GM12878 (cell line): Measurements from ENCODE around the gene NFATC1. TPM values are rescaled to one million over a fixed set of nuclear protein-coding genes. Genes with fewer than 3 reads are reported as not detected.

Source experiments
- ATAC-seq: fragments of 200-7000 bp; cut with Tn5 transposase; 3 replicates; pipeline ENCODE4 v1.9.1; 2020; ENCODE audit warnings: mild to moderate bottlenecking, moderate library complexity
- BruUV-seq: library from RNA; stranded (reverse); fragments of 400-500 nt; replicated peaks from 2 replicates; lab custom pipeline; 2021; lab: Mats Ljungman, UMichigan
- CTCF ChIA-PET: fragments of 300-600 bp; sonication (Branson Sonifier 250); formaldehyde crosslinking; extraction: SDS; loops from one replicate; lab custom pipeline; 2021; ENCODE audit warnings: inconsistent platforms; lab: Yijun Ruan, JAX
- POLR2A ChIA-PET: fragments of 350-600 bp; formaldehyde crosslinking; extraction: SDS; loops from one replicate; lab custom pipeline; 2021; ENCODE audit warnings: inconsistent platforms; lab: Charles Lee
- RAD21 ChIA-PET: fragments of 300-600 bp; sonication (Branson Sonifier 250); formaldehyde crosslinking; loops from one replicate; lab custom pipeline; 2023; ENCODE audit warnings: antibody characterized with exemption; ENCODE audit not compliant: unreplicated experiment; lab: Charles Lee
- SMC1A ChIA-PET: fragments of 300-600 bp; sonication (Branson Sonifier 250); formaldehyde crosslinking; loops from one replicate; lab custom pipeline; 2023; ENCODE audit not compliant: unreplicated experiment, uncharacterized antibody; lab: Charles Lee
- DNase-seq: peaks from one replicate; pipeline ENCODE4 v3.0.0-alpha.2; 2011; ENCODE audit warnings: low read depth, low spot score
- FAIRE-seq: peaks from 3 replicates; lab custom pipeline; 2011; peaks lifted over from hg19 to GRCh38; lab: Jason Lieb, UNC
- H2AFZ ChIP-seq: 2 replicates; pipeline ENCODE4 v1.6.0; 2011; ENCODE audit warnings: low read depth, low read length, control low read depth; ENCODE audit not compliant: control insufficient read depth
- H3K27ac ChIP-seq: 2 replicates; pipeline ENCODE4 v1.5.1; 2011; ENCODE audit warnings: control low read depth; ENCODE audit not compliant: control insufficient read depth, insufficient read depth
- H3K27me3 ChIP-seq, 2 experiments: replicated peaks in 1 of 2; 2 replicates each; pipeline versions ENCODE4 v1.6.0 to v1.6.1; 2011; ENCODE audit warnings: low read length in 1 of 2; ENCODE audit not compliant: control insufficient read depth in 2 of 2, insufficient read depth in 2 of 2
- H3K36me3 ChIP-seq, 2 experiments: 2 replicates each; pipeline ENCODE4 v1.5.1; 2011; ENCODE audit warnings: low read length in 1 of 2; ENCODE audit not compliant: control insufficient read depth in 2 of 2, insufficient read depth in 2 of 2
- H3K4me1 ChIP-seq: 2 replicates; pipeline ENCODE4 v1.6.1; 2011; ENCODE audit warnings: mild to moderate bottlenecking, low read length, moderate library complexity, mixed read lengths; ENCODE audit not compliant: control insufficient read depth, insufficient read depth
- H3K4me2 ChIP-seq: 2 replicates; pipeline ENCODE4 v1.6.0; 2011; ENCODE audit warnings: control low read depth; ENCODE audit not compliant: control insufficient read depth, insufficient read depth
- H3K4me3 ChIP-seq: fragments of 200-600 bp; sonication (generic); 2 replicates; pipeline ENCODE4 v1.5.1; 2016
- H3K79me2 ChIP-seq: 2 replicates; pipeline ENCODE4 v1.6.0; 2011; ENCODE audit warnings: low read length; ENCODE audit not compliant: control insufficient read depth, insufficient read depth
- H3K9ac ChIP-seq: 2 replicates; pipeline ENCODE4 v1.8.0; 2011; ENCODE audit warnings: low read length, control low read depth, mixed read lengths; ENCODE audit not compliant: control insufficient read depth, insufficient read depth
- H3K9me3 ChIP-seq: replicated peaks from 3 replicates; pipeline ENCODE4 v1.5.1; 2011; ENCODE audit warnings: mild to moderate bottlenecking, low read length; ENCODE audit not compliant: control insufficient read depth, insufficient read depth
- H4K20me1 ChIP-seq: 2 replicates; pipeline ENCODE4 v1.6.0; 2011; ENCODE audit not compliant: control insufficient read depth, insufficient read depth
- CBFB ChIP-seq: IDR thresholded peaks from 2 replicates; pipeline ENCODE4 v1.6.1; 2016; ENCODE audit warnings: antibody characterized with exemption, low read depth
- CBX5 ChIP-seq: sonication (generic); IDR thresholded peaks from 2 replicates; pipeline ENCODE4 v1.6.1; 2016; ENCODE audit warnings: low read depth, moderate library complexity, mild to moderate bottlenecking, inconsistent platforms
- CREM ChIP-seq: IDR thresholded peaks from 2 replicates; pipeline ENCODE4 v1.6.1; 2014; ENCODE audit warnings: antibody characterized with exemption, low read depth
- DPF2 ChIP-seq: fragments of 450-650 bp; IDR thresholded peaks from 2 replicates; pipeline ENCODE4 v1.6.1; 2017; ENCODE audit warnings: mild to moderate bottlenecking
- E2F4 ChIP-seq: IDR thresholded peaks from 2 replicates; pipeline ENCODE4 v1.6.1; 2012; ENCODE audit warnings: low read depth, low read length, improper control_type of control experiment
- EED ChIP-seq: sonication (generic); IDR thresholded peaks from 2 replicates; pipeline ENCODE4 v1.6.1; 2016; ENCODE audit warnings: antibody characterized with exemption, low read depth
- HDAC2 ChIP-seq: fragments of 200-600 bp; sonication (generic); IDR thresholded peaks from 2 replicates; pipeline ENCODE4 v1.6.1; 2017
- JUNB ChIP-seq: IDR thresholded peaks from 2 replicates; pipeline ENCODE4 v1.6.1; 2016; ENCODE audit warnings: antibody characterized with exemption, mild to moderate bottlenecking
- MLLT1 ChIP-seq: fragments of 450-650 bp; IDR thresholded peaks from 2 replicates; pipeline ENCODE4 v1.6.1; 2016; ENCODE audit warnings: mild to moderate bottlenecking
- MTA3 ChIP-seq: IDR thresholded peaks from 2 replicates; pipeline ENCODE4 v1.6.1; 2012; ENCODE audit warnings: low read length, inconsistent platforms, borderline replicate concordance
- NR2C1 ChIP-seq: fragments of 450-650 bp; IDR thresholded peaks from 2 replicates; pipeline ENCODE4 v1.6.1; 2017; ENCODE audit warnings: antibody characterized with exemption, mild to moderate bottlenecking, moderate library complexity
- RAD51 ChIP-seq: fragments of 450-650 bp; IDR thresholded peaks from 2 replicates; pipeline ENCODE4 v1.6.1; 2016; ENCODE audit warnings: moderate library complexity, mild to moderate bottlenecking, inconsistent platforms
- RCOR1 ChIP-seq: conservative IDR thresholded peaks from 2 replicates; pipeline ENCODE4 v1.6.1; 2012; ENCODE audit warnings: low read depth, low read length, improper control_type of control experiment
- RUNX3 ChIP-seq: IDR thresholded peaks from 2 replicates; pipeline ENCODE4 v1.6.1; 2012; ENCODE audit warnings: low read length, inconsistent platforms
- SUPT20H ChIP-seq: IDR thresholded peaks from 2 replicates; pipeline ENCODE4 v1.6.1; 2011; ENCODE audit warnings: low read depth, mild to moderate bottlenecking, low read length, moderate library complexity, borderline replicate concordance; ENCODE audit not compliant: control insufficient read depth
- TCF12 ChIP-seq: IDR thresholded peaks from 2 replicates; pipeline ENCODE4 v1.6.1; 2011; ENCODE audit warnings: low read depth, mild to moderate bottlenecking, low read length
- TCF3 ChIP-seq: IDR thresholded peaks from 2 replicates; pipeline ENCODE4 v1.6.1; 2012; ENCODE audit warnings: low read depth, mild to moderate bottlenecking, low read length, borderline replicate concordance; ENCODE audit not compliant: insufficient read depth
- TCF7 ChIP-seq: IDR thresholded peaks from 2 replicates; pipeline ENCODE4 v1.6.1; 2014; ENCODE audit warnings: antibody characterized with exemption, borderline replicate concordance
- USF1 ChIP-seq: IDR thresholded peaks from 2 replicates; pipeline ENCODE4 v1.6.1; 2011; ENCODE audit warnings: borderline replicate concordance, low read depth, mild to moderate bottlenecking, moderate library complexity, mixed read lengths, low read length; ENCODE audit not compliant: insufficient read depth; ENCODE audit errors: extremely low read length
- ZSCAN29 ChIP-seq: fragments of 450-650 bp; IDR thresholded peaks from 2 replicates; pipeline ENCODE4 v1.6.1; 2017; ENCODE audit warnings: mild to moderate bottlenecking, moderate library complexity
- WGBS: methylation state at CpG from one replicate; pipeline ENCODE4 v1.1.6; 2016; ENCODE audit warnings: low lambda C conversion rate; ENCODE audit not compliant: insufficient replicate concordance, insufficient coverage; ENCODE audit errors: missing lambda C conversion rate; 5-methylcytosine and 5-hydroxymethylcytosine counted together
- in situ Hi-C: fragments of 300-500 bp; cut with MboI; formaldehyde crosslinking; loops from 9 replicates; pipeline ENCODE4 v1.14.3; 2018; ENCODE audit warnings: mixed read lengths
- intact Hi-C: fragments of 100-400 bp; cut with micrococcal nuclease; formaldehyde crosslinking; loops from one replicate; pipeline ENCODE4 v1.14.2; 2022; ENCODE audit not compliant: unreplicated experiment
- polyA plus RNA-seq, 11 experiments: library from polyadenylated mRNA; depleted of rRNA in 4 of 11; unstranded in 6 of 11; stranded (reverse) in 5 of 11; fragments of >200 nt; fragmentation: Nextera tagmentation in 4 of 11; fragmentation: Illumina TruSeq in 1 of 11; extraction: Ambion mirVana in 4 of 11; extraction: Trizol in 1 of 11; gene quantifications; 1 replicate in 1 of 11; 2 replicates in 10 of 11; pipeline versions ENCODE4 v1.2.1 to v1.2.3, GENCODE V29; 2011 to 2016; ENCODE audit warnings: inconsistent platforms in 2 of 11, missing spikeins in 2 of 11, low read depth in 1 of 11
- total RNA-seq, 4 experiments: library from RNA; depleted of rRNA in 3 of 4; stranded (reverse); fragments of >200 nt in 3 of 4; fragmentation: Illumina TruSeq in 1 of 4; extraction: Trizol in 1 of 4; gene quantifications; 2 replicates each; pipeline versions ENCODE4 v1.2.1 to v1.2.3, GENCODE V29; 2013 to 2021

Gene NFATC1
- total and polyA plus RNA-seq, 10 of the 15 experiments (the other 5 are each of a cell fraction or from before 2014, with no cell fraction given): 0.84 to 20.8 (median 5.1) TPM

GRCh38 chr18:79405019-79405780 is 9.5 kb downstream of the NFATC1 start:
- Histone ChIP-seq H3K4me2 (peak overlapping the region; percentile 86), H3K4me1 (peaks cover 31% of the 10 kb centered on the region), H3K79me2 (no peaks in the 10 kb centered on the region; the same call in none of the 2 replicates), H3K27ac (peak overlapping the region; percentile 56), H3K9ac (peak overlapping the region; percentile 24; the same call in 1 of the 2 replicates), H3K27me3 (no peaks in the 10 kb centered on the region), H3K9me3 (no peaks in the 10 kb centered on the region), H3K4me3 (peak overlapping the region; percentile 52; the same call in 1 of the 2 replicates), H3K36me3 (no peaks in the 10 kb centered on the region; a peak in 2 of 4 replicates), H2AFZ (no peak overlapping the region; the same call in 1 of the 2 replicates), H4K20me1 (no peaks in the 10 kb centered on the region)
- BruUV-seq: TSS peak; percentile 86
- FAIRE-seq (no peak), ATAC-seq (peak; percentile 22), DNase-seq (no peak)
- intact Hi-C loops: loop anchor here (2.0 kb wide), 1 partner anchor 30 kb away; no protein-coding TSS in a partner anchor
- ChIA-PET RAD21 (interaction anchor here (0.8 to 5.1 kb wide), 9 partner anchors 9 to 118 kb away, joined by 3 to 36 read pairs (median 8); partner anchors contain the start of gene NFATC1), SMC1A (interaction anchor here (1.1 to 3.9 kb wide), 8 partner anchors 8 to 220 kb away, joined by 4 to 16 read pairs (median 14); no protein-coding TSS in a partner anchor), CTCF (interaction anchor here (0.7 to 2.2 kb wide), 8 partner anchors 12 to 238 kb away, joined by 3 to 10 read pairs (median 4); no protein-coding TSS in a partner anchor), POLR2A (interaction anchor here (0.6 to 2.7 kb wide), 6 partner anchors 9 to 346 kb away, joined by 3 to 15 read pairs (median 5); no protein-coding TSS in a partner anchor)
- in situ Hi-C loops: loop anchor here (10.0 kb wide), 1 partner anchor 110 kb away; no protein-coding TSS in a partner anchor
- WGBS: 70% methylated on average over 23 of the region's 23 CpGs
- TF ChIP-seq MTA3: peak; percentile 42; the same call in 1 of the 2 replicates
- TF ChIP-seq RUNX3: peak; percentile 4; the same call in 1 of the 2 replicates
- no peak for TF ChIP-seq USF1
- TF ChIP-seq E2F4: no peak
- TF ChIP-seq JUNB: peak; percentile 63; the same call in 1 of the 2 replicates
- TF ChIP-seq TCF7: no peak
- no peak for TF ChIP-seq RAD51
- peak; percentile 46; the same call in 1 of the 2 replicates for TF ChIP-seq MLLT1
- 0 out of 2 replicates have a peak, but pooled peaks have one; percentile 44 for TF ChIP-seq EED
- 0 out of 2 replicates have a peak, but pooled peaks have one; percentile 49 for TF ChIP-seq DPF2
- no peak for TF ChIP-seq HDAC2
- peak; percentile 41; the same call in 1 of the 2 replicates for TF ChIP-seq CREM
- peak; percentile 24; the same call in 1 of the 2 replicates for TF ChIP-seq TCF3
- no peak for TF ChIP-seq CBX5
- TF ChIP-seq ZSCAN29: 0 out of 2 replicates have a peak, but pooled peaks have one; percentile 49
- no peak for TF ChIP-seq RCOR1
- TF ChIP-seq NR2C1: no peak
- no peak for TF ChIP-seq CBFB
- TF ChIP-seq SUPT20H: no peak
- TF ChIP-seq TCF12: peak; percentile 51; the same call in 1 of the 2 replicates
